Measurements from ENCODE around the gene KRT6A. TPM values are rescaled to one million over a fixed set of nuclear protein-coding genes. Genes with fewer than 3 reads are reported as not detected.

Gene KRT6A
- total and polyA plus RNA-seq, 9 of the 15 experiments (the other 6 are each of a cell fraction or from before 2014, with no cell fraction given), result 0.26 TPM; not detected in 8

DNA sequence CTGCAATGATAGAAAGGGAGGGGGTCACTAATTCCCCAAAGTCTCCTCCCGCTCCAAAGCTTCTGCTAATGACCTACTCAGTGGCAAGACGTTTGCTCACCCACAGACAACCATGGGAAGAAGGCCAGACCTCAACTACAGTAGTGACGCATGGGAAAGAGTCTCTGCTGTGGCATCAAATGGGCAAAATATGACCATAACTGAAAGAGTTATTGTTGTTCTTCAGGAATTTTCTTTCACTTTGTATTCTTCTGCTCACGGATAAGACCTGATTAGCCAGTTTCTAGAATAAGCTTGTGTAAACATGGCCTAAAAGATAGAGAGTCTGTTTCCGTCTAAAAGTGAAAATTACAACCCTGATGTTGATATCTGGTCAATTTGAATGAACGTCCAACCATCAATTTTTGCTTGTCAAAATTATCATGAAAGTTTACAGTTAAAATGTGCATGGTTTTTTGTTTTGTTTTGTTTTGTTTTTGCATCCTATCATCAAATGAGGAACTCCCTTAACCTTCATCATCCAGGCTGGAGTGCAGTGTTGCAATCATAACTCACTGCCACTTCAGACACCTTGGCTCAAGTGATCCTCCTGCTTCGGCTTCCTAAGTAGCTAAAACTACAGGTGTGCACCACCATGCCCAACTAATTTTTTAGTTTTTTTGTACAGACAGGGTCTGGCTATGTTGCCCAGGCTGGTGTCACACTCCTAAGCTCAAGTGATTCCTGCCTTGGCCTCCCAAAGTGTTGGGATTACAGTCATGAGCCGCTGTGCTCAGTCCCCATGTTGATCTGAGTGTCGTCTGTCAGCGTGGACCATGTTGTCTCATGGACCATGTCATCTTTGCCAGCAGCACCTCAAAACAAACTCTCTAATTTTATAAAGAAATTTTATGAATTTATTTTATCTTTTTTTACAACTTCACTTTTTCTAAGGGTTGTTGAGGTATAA lies 48.1 kb downstream of the KRT6A start:
- H3K79me2 ChIP-seq (ENCODE audit: control insufficient read depth, insufficient read depth, low read length), result no peaks in the 10 kb centered on the region
- peaks cover 2 to 39% of the 10 kb centered on the region in 2 experiments; a peak in 3 of 5 replicates for H3K27me3 ChIP-seq (ENCODE audit: control insufficient read depth in 2 of 2, insufficient read depth in 2 of 2, low read length in 2 of 2)
- no peak overlapping the region for H3K27ac ChIP-seq (ENCODE audit: extremely low read depth, low read depth, low read length)
- no peak overlapping the region for H2AFZ ChIP-seq (ENCODE audit: low read depth, low read length)
- in situ Hi-C loops (cut with MboI) (no loop called here), intact Hi-C loops (cut with micrococcal nuclease) (no loop called here)
- no peaks in the 10 kb centered on the region for H3K9me1 ChIP-seq (ENCODE audit: control insufficient read depth, insufficient read depth, low read length)
- H3K9ac ChIP-seq (ENCODE audit: insufficient read depth in 1 of 2, low read depth in 2 of 2, low read length in 2 of 2), result no peak overlapping the region
- H3K36me3 ChIP-seq (ENCODE audit: control insufficient read depth, insufficient read depth, low read length), result no peaks in the 10 kb centered on the region
- DNase-seq (ENCODE audit: extremely low read depth in 1 of 4, low spot score in 3 of 4) (no peak), ATAC-seq (no peak), FAIRE-seq (no peak)
- no peaks in the 10 kb centered on the region; the same call in 1 of the 2 replicates for H4K20me1 ChIP-seq (replicated peaks; ENCODE audit: control insufficient read depth, insufficient read depth, low read length)
- CTCF ChIA-PET (ENCODE audit: low intra/inter-chr PET ratio), result interaction anchor here (0.6 kb wide), 1 partner anchor 1312 kb away, joined by 3 read pairs; no protein-coding TSS in a partner anchor
- H3K4me2 ChIP-seq (ENCODE audit: insufficient read depth, low read length), result no peak overlapping the region
- TF ChIP-seq FOXA3 (CRISPR knock-in tag; conservative IDR thresholded peaks at IDR 0.05 in 1 of 2, IDR thresholded peaks at IDR 0.05 in 1 of 2) (0 out of 4 replicates have a peak, but pooled peaks of 1 of the 2 experiments have one; percentile 9), CEBPB (tag; IDR thresholded peaks at IDR 0.05) (peak; percentile 16; the same call in 1 of the 2 replicates), ZNF707 (CRISPR knock-in tag; conservative IDR thresholded peaks at IDR 0.05) (no peak)
- BruUV-seq (replicated peaks), result no TSS peak
- 5% methylated on average over 10 of the region's 10 CpGs for WGBS (ENCODE audit: insufficient coverage, low coverage, missing lambda C conversion rate)
- POLR2A ChIA-PET, result no interaction called here
- no peaks in the 10 kb centered on the region for H3K4me1 ChIP-seq (replicated peaks in 1 of 2; ENCODE audit: control insufficient read depth in 2 of 2, insufficient read depth in 2 of 2, low read length in 2 of 2)
- no peak overlapping the region for H3K4me3 ChIP-seq
- no peaks in the 10 kb centered on the region for H3K9me3 ChIP-seq (replicated peaks; ENCODE audit: control insufficient read depth, insufficient read depth, low read depth, low read length)

DNA sequence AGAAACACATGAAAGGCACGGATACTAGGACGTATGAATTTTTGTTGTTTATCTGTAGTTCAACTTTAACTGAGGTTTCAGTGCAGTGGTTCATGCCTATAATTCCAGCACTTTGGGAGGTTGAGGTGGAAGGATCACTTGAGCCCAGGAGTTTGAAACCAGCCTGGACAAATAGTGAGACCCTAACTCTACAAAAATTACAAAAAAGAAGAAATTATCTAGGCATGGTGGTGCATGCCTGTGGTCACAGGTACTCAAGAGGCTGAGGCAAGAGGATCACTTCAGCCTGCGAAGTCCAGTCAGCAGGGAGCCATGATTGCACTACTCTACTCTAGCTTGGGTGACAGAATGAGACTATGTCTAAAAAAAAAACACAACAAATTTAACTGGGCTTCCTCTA lies 49.1 kb downstream of the KRT6A start:
- H3K9ac ChIP-seq (ENCODE audit: insufficient read depth in 1 of 2, low read depth in 2 of 2, low read length in 2 of 2), result no peak overlapping the region
- no peaks in the 10 kb centered on the region; the same call in 1 of the 2 replicates for H4K20me1 ChIP-seq (replicated peaks; ENCODE audit: control insufficient read depth, insufficient read depth, low read length)
- peaks cover 2 to 41% of the 10 kb centered on the region in 2 experiments; a peak in 4 of 5 replicates for H3K27me3 ChIP-seq (ENCODE audit: control insufficient read depth in 2 of 2, insufficient read depth in 2 of 2, low read length in 2 of 2)
- no peaks in the 10 kb centered on the region for H3K36me3 ChIP-seq (ENCODE audit: control insufficient read depth, insufficient read depth, low read length)
- DNase-seq (ENCODE audit: extremely low read depth in 1 of 4, low spot score in 3 of 4) (no peak), ATAC-seq (no peak), FAIRE-seq (no peak)
- no peak overlapping the region for H3K27ac ChIP-seq (ENCODE audit: extremely low read depth, low read depth, low read length)
- CTCF ChIA-PET (ENCODE audit: low intra/inter-chr PET ratio), result no interaction called here
- H3K79me2 ChIP-seq (ENCODE audit: control insufficient read depth, insufficient read depth, low read length), result no peaks in the 10 kb centered on the region
- no peak overlapping the region for H3K4me2 ChIP-seq (ENCODE audit: insufficient read depth, low read length)
- WGBS (ENCODE audit: insufficient coverage, low coverage, missing lambda C conversion rate), result 0% methylated on average over 3 of the region's 3 CpGs
- no peaks in the 10 kb centered on the region for H3K9me3 ChIP-seq (replicated peaks; ENCODE audit: control insufficient read depth, insufficient read depth, low read depth, low read length)
- H3K9me1 ChIP-seq (ENCODE audit: control insufficient read depth, insufficient read depth, low read length), result no peaks in the 10 kb centered on the region
- H3K4me1 ChIP-seq (replicated peaks in 1 of 2; ENCODE audit: control insufficient read depth in 2 of 2, insufficient read depth in 2 of 2, low read length in 2 of 2), result no peaks in the 10 kb centered on the region
- H2AFZ ChIP-seq (ENCODE audit: low read depth, low read length), result no peak overlapping the region
- H3K4me3 ChIP-seq, result no peak overlapping the region
- in situ Hi-C loops (cut with MboI) (no loop called here), intact Hi-C loops (cut with micrococcal nuclease) (no loop called here)
- no peak for TF ChIP-seq CXXC5 (CRISPR knock-in tag; IDR thresholded peaks at IDR 0.05)
- BruUV-seq (replicated peaks), result no TSS peak
- POLR2A ChIA-PET, result no interaction called here
